ENCODE results near the gene CFAP77.

DNA sequence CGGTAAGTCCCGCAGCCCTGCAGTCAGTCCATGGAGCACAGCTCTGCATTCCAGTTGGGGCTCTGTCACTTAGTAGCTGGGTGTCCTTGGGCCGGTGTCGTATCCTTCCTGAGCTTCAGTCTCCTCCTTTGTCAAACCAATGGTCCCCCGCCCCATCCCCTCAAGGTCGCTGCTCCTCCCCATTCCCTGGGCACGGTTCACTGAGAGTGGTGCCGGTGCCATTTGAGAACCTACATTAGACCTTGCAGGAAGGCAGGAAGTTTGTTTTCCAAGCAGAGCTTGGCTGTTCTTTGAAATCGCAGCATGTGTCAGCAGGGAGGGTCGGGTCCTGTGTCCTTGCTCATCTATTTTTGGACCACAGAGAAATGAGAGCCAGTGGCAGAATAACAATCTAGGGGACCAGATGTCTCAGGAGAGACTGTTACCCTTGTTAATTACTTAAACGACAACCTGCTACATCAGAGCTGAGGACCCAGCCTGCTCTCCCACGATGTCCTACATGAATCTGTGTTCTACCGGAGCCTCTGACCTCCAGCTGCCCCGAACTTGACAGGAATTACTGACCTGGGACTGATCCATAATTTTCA lies 150.7 kb downstream of the CFAP77 start:
- TF ChIP-seq, protein P1, sequence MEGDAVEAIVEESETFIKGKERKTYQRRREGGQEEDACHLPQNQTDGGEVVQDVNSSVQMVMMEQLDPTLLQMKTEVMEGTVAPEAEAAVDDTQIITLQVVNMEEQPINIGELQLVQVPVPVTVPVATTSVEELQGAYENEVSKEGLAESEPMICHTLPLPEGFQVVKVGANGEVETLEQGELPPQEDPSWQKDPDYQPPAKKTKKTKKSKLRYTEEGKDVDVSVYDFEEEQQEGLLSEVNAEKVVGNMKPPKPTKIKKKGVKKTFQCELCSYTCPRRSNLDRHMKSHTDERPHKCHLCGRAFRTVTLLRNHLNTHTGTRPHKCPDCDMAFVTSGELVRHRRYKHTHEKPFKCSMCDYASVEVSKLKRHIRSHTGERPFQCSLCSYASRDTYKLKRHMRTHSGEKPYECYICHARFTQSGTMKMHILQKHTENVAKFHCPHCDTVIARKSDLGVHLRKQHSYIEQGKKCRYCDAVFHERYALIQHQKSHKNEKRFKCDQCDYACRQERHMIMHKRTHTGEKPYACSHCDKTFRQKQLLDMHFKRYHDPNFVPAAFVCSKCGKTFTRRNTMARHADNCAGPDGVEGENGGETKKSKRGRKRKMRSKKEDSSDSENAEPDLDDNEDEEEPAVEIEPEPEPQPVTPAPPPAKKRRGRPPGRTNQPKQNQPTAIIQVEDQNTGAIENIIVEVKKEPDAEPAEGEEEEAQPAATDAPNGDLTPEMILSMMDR (IDR thresholded peaks at IDR 0.05; ENCODE audit: insufficient read depth, low read length), result no peak
- TF ChIP-seq, protein P2, sequence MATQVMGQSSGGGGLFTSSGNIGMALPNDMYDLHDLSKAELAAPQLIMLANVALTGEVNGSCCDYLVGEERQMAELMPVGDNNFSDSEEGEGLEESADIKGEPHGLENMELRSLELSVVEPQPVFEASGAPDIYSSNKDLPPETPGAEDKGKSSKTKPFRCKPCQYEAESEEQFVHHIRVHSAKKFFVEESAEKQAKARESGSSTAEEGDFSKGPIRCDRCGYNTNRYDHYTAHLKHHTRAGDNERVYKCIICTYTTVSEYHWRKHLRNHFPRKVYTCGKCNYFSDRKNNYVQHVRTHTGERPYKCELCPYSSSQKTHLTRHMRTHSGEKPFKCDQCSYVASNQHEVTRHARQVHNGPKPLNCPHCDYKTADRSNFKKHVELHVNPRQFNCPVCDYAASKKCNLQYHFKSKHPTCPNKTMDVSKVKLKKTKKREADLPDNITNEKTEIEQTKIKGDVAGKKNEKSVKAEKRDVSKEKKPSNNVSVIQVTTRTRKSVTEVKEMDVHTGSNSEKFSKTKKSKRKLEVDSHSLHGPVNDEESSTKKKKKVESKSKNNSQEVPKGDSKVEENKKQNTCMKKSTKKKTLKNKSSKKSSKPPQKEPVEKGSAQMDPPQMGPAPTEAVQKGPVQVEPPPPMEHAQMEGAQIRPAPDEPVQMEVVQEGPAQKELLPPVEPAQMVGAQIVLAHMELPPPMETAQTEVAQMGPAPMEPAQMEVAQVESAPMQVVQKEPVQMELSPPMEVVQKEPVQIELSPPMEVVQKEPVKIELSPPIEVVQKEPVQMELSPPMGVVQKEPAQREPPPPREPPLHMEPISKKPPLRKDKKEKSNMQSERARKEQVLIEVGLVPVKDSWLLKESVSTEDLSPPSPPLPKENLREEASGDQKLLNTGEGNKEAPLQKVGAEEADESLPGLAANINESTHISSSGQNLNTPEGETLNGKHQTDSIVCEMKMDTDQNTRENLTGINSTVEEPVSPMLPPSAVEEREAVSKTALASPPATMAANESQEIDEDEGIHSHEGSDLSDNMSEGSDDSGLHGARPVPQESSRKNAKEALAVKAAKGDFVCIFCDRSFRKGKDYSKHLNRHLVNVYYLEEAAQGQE (IDR thresholded peaks at IDR 0.05; ENCODE audit: insufficient replicate concordance, low read depth), result no peak
- no peak for TF ChIP-seq SPI1 (IDR thresholded peaks at IDR 0.05; ENCODE audit: borderline replicate concordance, low read depth)
- TF ChIP-seq POLR2AphosphoS5 (IDR thresholded peaks at IDR 0.05; ENCODE audit: low read depth), result no peak
